Cardiac atrium fibroblast (primary cell): Measurements from ENCODE around the gene P2RY8. TPM values are rescaled to one million over a fixed set of nuclear protein-coding genes. Genes with fewer than 3 reads are reported as not detected.

Source experiments
- total RNA-seq: library from RNA; depleted of rRNA; stranded (reverse); fragments of >200 nt; gene quantifications from 2 replicates; pipeline ENCODE4 v1.2.3, GENCODE V29; 2015

Gene P2RY8
- total RNA-seq, result not detected in 2 replicates

DNA sequence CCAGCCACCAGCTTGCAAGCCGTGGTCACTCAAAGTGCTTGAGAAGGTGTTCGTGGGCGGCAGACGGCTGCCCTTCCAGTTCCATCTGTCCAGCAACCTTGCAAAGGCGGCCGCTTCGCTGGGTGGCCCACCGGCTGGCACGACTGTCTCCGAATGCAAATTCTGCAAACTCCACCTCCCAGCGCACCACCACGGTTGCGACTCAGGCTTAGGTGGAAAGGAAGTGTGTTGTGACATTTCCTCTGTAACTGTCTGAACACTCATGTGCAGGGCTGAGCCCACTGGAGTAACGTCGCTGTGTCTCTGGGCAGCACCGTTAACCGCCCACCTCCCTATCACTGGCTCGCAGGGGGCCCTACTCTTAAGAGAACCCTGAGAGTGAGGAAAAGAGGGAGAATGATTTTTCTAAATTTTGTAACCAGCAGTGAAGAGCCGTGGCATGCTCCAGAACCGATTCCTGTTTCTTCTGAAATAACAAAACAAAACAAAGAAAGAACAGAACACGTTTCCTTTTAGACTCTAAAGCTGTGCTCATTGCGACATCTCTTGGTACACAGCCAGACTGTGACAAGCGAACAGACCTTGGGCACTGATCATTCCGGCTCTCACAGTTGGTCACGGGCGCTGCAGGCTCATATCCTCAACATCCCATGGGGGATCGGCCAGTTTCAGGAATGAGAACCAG is at the start of gene P2RY8:
Gene P2RY8 (minus strand): TSS at position 155 of the 685 bp plus-strand sequence. CDS start 70,627 bp downstream, outside the sequence.

DNA sequence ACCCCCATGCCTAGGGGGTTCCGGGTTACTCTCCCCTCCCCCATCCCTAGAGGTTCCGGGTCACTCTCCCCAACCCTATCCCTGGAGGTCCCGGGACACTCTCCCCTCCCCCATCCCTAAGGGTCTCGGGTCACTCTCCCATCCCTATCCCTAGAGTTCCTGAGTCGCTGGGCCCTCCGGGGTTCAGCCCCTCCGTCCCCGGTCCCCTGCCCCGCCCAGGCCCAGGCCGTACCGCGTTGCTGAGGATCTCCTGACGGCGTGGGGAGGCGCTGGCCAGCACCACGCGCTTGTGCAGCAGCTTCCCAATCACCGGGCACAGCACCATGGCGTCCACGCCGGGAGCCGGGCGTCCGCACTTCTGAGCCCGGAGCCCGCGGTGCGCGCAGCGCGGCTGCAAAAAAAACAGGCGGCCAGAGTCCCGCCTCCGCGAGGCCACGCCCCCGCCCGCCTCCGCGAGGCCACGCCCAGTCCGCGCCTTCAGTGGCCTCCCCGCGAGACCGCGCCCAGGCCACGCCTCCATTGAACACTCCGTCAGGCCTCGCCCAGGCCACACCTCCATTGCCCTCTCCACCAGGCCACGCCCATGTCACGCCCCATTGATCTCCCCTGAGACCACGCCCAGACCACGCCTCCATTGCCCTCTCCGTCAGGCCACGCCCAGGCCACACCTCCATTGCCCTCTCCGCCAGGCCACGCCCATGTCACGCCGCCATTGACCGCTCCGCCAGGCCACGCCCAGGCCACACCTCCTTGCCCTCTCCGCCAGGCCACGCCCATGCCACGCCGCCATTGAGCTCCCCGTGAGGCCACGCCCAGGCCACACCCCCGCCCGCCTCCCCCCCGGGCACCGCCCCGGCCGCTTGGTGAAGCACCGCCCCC is 84.2 kb downstream of the P2RY8 start, which contains the start of gene ASMTL:
Gene ASMTL (minus strand): TSS at position 394 of the 879 bp plus-strand sequence. CDS start 69 bp downstream, at position 325.

Other genes with a start within 250 kb of the P2RY8 start
- gene IL3RA, start 200.4 kb downstream of the P2RY8 start, total RNA-seq, result 1.6 TPM in 1 of 2 replicates, not detected in the other
- gene SLC25A6, start 145.1 kb downstream of the P2RY8 start, total RNA-seq, result 276 and 313 TPM in 2 replicates
- gene ASMTL, start 84.3 kb downstream of the P2RY8 start, total RNA-seq, result 50.7 and 57.5 TPM in 2 replicates
- gene AKAP17A, start 54.4 kb upstream of the P2RY8 start, total RNA-seq, result 30.3 and 31.6 TPM in 2 replicates
- not detected in 2 replicates for gene ASMT, start 77.9 kb upstream of the P2RY8 start, total RNA-seq